Activated T-cell treated with anti-CD3 and anti-CD28 coated beads for 24 hours (primary cell): ENCODE results near the gene NRF1.

ENCODE experiments used
- DNase-seq: peaks from one replicate; pipeline ENCODE4 v3.0.0-alpha.2; 2020; ENCODE audit warnings: low read depth

NRF1 gene

GRCh38 chr7:129771201-129771927, 159.8 kb downstream of the NRF1 start:
- no peak for DNase-seq

- no peak for DNase-seq
These were observed 160.5 kb downstream of the NRF1 start for GRCh38 chr7:129771928-129772479.

- no peak for DNase-seq
These were observed 161.2 kb downstream of the NRF1 start for GRCh38 chr7:129772646-129773280.

- DNase-seq, result no peak
These were observed 161.8 kb downstream of the NRF1 start for GRCh38 chr7:129773328-129773731.

GRCh38 chr7:129773871-129774270, 162.4 kb downstream of the NRF1 start:
- no peak for DNase-seq

- DNase-seq, result no peak
These were observed 162.8 kb downstream of the NRF1 start for GRCh38 chr7:129774359-129774758.

GRCh38 chr7:129774871-129775694, 163.6 kb downstream of the NRF1 start:
- DNase-seq, result no peak

- DNase-seq, result no peak
These were observed 164.3 kb downstream of the NRF1 start for GRCh38 chr7:129775695-129776361.

- no peak for DNase-seq
These were observed 164.8 kb downstream of the NRF1 start for GRCh38 chr7:129776362-129776722.

GRCh38 chr7:129777195-129777844, 165.8 kb downstream of the NRF1 start:
- DNase-seq, result no peak

- DNase-seq, result no peak
These were observed 166.7 kb downstream of the NRF1 start for GRCh38 chr7:129777993-129778769.

- no peak for DNase-seq
These were observed 167.5 kb downstream of the NRF1 start for GRCh38 chr7:129778770-129779601.

- DNase-seq, result no peak
These were observed 168.2 kb downstream of the NRF1 start for GRCh38 chr7:129779602-129780256.

GRCh38 chr7:129780257-129780973, 168.9 kb downstream of the NRF1 start:
- peak; percentile 71 for DNase-seq

- no peak for DNase-seq
These were observed 169.7 kb downstream of the NRF1 start for GRCh38 chr7:129780974-129781927.

- no peak for DNase-seq
These were observed 170.7 kb downstream of the NRF1 start for GRCh38 chr7:129781928-129782817.
